ENCODE results near the gene SMIM36.

DNA sequence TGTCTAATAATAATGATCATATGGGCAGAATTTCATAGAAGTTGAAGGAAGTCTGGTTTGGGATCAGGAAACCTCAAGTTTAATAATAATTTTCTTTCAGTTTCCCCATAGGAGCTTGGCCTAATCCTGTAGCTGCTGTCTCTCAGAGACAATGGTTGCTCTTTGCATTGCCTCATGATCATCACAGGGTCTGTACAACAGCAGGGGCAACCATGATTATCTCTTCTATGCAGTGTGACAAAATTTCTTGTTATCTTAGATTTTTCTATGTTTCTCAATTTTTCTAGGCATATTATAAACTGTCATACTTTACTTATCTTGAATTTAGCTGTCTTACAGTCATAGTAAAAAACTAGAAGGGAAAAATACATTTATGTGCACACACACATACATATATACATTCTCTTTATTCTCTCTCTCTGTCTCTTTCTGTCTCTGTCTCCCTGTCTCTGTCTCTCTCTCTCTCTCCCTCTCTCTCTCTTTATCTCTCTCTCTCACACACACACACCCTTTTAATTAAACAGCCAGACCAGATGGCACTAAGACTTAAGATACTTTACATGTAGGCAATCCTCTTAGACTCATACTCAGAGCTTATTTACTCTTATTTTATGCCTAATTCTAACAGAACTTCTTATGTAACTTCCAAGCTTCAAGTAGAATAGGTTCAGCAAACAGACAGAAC lies 30.5 kb downstream of the SMIM36 start:
- TF ChIP-seq CTCF (IDR thresholded peaks at IDR 0.05), result no peak
- no peak for TF ChIP-seq ZFX (IDR thresholded peaks at IDR 0.05; ENCODE audit: borderline replicate concordance)

Data from 22Rv1 (cell line).